ENCODE results near the gene TEC. TPM values are rescaled to one million over a fixed set of nuclear protein-coding genes. Genes with fewer than 3 reads are reported as not detected.

Gene TEC
- polyA plus RNA-seq, 1 donor from 2014 or later = not detected

DNA sequence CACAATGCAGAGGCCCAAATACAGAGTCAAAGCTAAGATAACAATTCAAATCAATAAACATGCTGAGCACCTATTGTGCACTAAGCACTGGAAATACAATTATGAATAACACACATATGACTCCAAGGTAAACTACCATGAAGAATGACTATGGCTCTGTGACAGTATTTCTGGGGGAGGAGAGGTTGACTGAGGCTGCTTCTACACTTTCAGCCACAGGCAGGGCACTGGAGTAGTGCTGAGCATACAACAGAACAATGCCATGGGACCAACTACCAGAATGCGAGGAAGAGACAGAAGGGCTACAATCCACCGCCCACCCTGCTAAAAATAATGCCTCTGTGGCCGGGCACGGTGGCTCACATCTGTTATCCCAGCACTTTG is 13.7 kb downstream of the TEC start:
- Histone ChIP-seq H3K36me3 (ENCODE audit: insufficient read depth, low read length) (no peaks in the 10 kb centered on the region), H3K9me3 (ENCODE audit: low read length) (no peaks in the 10 kb centered on the region), H3F3A (ENCODE audit: insufficient read depth, low read length, poor library complexity, severe bottlenecking) (no peaks in the 10 kb centered on the region), H3K27ac (ENCODE audit: low read length) (no peak overlapping the region), H3K4me2 (ENCODE audit: low read length) (no peak overlapping the region), H3K27me3 (ENCODE audit: insufficient read depth, low read depth, low read length) (no peaks in the 10 kb centered on the region), H3K9me2 (ENCODE audit: insufficient read depth, low read length) (no peaks in the 10 kb centered on the region), H2AFZ (ENCODE audit: low read depth, low read length) (no peak overlapping the region), H3K9ac (ENCODE audit: low read length) (no peak overlapping the region), H4K20me1 (ENCODE audit: insufficient read depth) (no peaks in the 10 kb centered on the region), H3K79me2 (replicated peaks; ENCODE audit: insufficient read depth, low read length) (no peaks in the 10 kb centered on the region), H3K4me3 (ENCODE audit: low read length) (no peak overlapping the region)
- TF ChIP-seq RAD21 (conservative IDR thresholded peaks at IDR 0.05) (no peak), SMC3 (conservative IDR thresholded peaks at IDR 0.05; ENCODE audit: poor library complexity) (no peak), EZH2 (IDR thresholded peaks at IDR 0.05; ENCODE audit: borderline replicate concordance, insufficient read depth, low read length, poor library complexity, severe bottlenecking) (no peak), MXI1 (conservative IDR thresholded peaks at IDR 0.05; ENCODE audit: poor library complexity, severe bottlenecking) (no peak), EP300 (conservative IDR thresholded peaks at IDR 0.05; ENCODE audit: poor library complexity, severe bottlenecking) (no peak), POLR2AphosphoS5 (IDR thresholded peaks at IDR 0.05) (no peak), TAF1 (IDR thresholded peaks at IDR 0.05; ENCODE audit: low read depth) (no peak)
- TF ChIP-seq, protein P1, sequence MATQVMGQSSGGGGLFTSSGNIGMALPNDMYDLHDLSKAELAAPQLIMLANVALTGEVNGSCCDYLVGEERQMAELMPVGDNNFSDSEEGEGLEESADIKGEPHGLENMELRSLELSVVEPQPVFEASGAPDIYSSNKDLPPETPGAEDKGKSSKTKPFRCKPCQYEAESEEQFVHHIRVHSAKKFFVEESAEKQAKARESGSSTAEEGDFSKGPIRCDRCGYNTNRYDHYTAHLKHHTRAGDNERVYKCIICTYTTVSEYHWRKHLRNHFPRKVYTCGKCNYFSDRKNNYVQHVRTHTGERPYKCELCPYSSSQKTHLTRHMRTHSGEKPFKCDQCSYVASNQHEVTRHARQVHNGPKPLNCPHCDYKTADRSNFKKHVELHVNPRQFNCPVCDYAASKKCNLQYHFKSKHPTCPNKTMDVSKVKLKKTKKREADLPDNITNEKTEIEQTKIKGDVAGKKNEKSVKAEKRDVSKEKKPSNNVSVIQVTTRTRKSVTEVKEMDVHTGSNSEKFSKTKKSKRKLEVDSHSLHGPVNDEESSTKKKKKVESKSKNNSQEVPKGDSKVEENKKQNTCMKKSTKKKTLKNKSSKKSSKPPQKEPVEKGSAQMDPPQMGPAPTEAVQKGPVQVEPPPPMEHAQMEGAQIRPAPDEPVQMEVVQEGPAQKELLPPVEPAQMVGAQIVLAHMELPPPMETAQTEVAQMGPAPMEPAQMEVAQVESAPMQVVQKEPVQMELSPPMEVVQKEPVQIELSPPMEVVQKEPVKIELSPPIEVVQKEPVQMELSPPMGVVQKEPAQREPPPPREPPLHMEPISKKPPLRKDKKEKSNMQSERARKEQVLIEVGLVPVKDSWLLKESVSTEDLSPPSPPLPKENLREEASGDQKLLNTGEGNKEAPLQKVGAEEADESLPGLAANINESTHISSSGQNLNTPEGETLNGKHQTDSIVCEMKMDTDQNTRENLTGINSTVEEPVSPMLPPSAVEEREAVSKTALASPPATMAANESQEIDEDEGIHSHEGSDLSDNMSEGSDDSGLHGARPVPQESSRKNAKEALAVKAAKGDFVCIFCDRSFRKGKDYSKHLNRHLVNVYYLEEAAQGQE (IDR thresholded peaks at IDR 0.05; ENCODE audit: borderline replicate concordance) = no peak
- TF ChIP-seq, protein P2, sequence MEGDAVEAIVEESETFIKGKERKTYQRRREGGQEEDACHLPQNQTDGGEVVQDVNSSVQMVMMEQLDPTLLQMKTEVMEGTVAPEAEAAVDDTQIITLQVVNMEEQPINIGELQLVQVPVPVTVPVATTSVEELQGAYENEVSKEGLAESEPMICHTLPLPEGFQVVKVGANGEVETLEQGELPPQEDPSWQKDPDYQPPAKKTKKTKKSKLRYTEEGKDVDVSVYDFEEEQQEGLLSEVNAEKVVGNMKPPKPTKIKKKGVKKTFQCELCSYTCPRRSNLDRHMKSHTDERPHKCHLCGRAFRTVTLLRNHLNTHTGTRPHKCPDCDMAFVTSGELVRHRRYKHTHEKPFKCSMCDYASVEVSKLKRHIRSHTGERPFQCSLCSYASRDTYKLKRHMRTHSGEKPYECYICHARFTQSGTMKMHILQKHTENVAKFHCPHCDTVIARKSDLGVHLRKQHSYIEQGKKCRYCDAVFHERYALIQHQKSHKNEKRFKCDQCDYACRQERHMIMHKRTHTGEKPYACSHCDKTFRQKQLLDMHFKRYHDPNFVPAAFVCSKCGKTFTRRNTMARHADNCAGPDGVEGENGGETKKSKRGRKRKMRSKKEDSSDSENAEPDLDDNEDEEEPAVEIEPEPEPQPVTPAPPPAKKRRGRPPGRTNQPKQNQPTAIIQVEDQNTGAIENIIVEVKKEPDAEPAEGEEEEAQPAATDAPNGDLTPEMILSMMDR (IDR thresholded peaks at IDR 0.05; ENCODE audit: poor library complexity, severe bottlenecking) = no peak

DNA sequence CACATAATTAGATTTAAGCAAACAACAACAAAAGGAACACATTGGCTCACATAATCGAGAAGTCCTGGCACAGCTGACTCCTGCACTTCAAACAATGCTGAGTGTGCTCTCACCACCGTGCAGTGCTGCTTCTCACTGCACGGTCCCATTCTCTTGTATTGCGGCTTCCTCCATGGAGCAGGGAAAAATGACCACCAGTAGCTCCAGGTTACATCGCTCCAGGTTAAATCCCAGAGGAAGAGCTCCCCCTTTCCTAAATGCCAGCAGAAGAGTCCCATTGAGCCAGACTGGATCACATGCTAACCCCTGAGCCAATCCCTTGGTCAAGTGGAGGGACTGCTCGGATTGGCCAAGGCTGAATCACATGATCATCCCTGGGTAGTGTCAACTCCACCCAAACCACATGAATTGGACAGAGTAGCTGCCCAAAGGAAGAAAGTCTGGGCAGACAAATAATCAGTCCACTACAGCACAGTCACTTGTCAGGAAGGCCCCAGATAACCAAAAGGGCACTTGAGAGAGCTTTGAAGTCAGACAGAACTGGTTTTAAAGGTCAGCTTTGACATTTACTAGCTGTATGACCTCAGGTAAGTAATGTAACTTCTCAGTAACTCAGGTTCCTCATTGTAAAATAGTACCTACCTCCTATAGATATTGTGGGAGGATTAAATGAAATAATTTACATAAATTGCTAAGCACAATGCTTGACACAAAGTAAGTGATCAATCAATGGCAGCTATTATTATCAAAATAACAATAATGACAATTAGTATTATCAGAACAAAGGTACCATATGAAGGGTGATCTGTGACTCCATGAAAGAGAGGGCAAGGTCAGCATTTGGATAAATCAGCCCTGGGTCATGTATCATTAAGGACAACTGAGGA is 14.3 kb downstream of the TEC start:
- Histone ChIP-seq H3K9ac (ENCODE audit: low read length) (no peak overlapping the region), H2AFZ (ENCODE audit: low read depth, low read length) (no peak overlapping the region), H3K79me2 (replicated peaks; ENCODE audit: insufficient read depth, low read length) (no peaks in the 10 kb centered on the region), H3F3A (ENCODE audit: insufficient read depth, low read length, poor library complexity, severe bottlenecking) (no peaks in the 10 kb centered on the region), H3K4me3 (ENCODE audit: low read length) (no peak overlapping the region), H3K9me2 (ENCODE audit: insufficient read depth, low read length) (no peaks in the 10 kb centered on the region), H3K27me3 (ENCODE audit: insufficient read depth, low read depth, low read length) (no peaks in the 10 kb centered on the region), H4K20me1 (ENCODE audit: insufficient read depth) (no peaks in the 10 kb centered on the region), H3K4me2 (ENCODE audit: low read length) (no peak overlapping the region), H3K9me3 (ENCODE audit: low read length) (no peaks in the 10 kb centered on the region), H3K27ac (ENCODE audit: low read length) (no peak overlapping the region), H3K36me3 (ENCODE audit: insufficient read depth, low read length) (no peaks in the 10 kb centered on the region)
- TF ChIP-seq, protein P2 (IDR thresholded peaks at IDR 0.05; ENCODE audit: poor library complexity, severe bottlenecking) = no peak
- TF ChIP-seq EP300 (conservative IDR thresholded peaks at IDR 0.05; ENCODE audit: poor library complexity, severe bottlenecking) (no peak), POLR2AphosphoS5 (IDR thresholded peaks at IDR 0.05) (no peak), RAD21 (conservative IDR thresholded peaks at IDR 0.05) (no peak), EZH2 (IDR thresholded peaks at IDR 0.05; ENCODE audit: borderline replicate concordance, insufficient read depth, low read length, poor library complexity, severe bottlenecking) (no peak), MXI1 (conservative IDR thresholded peaks at IDR 0.05; ENCODE audit: poor library complexity, severe bottlenecking) (no peak), TAF1 (IDR thresholded peaks at IDR 0.05; ENCODE audit: low read depth) (no peak), SMC3 (conservative IDR thresholded peaks at IDR 0.05; ENCODE audit: poor library complexity) (no peak)
- TF ChIP-seq, protein P1 (IDR thresholded peaks at IDR 0.05; ENCODE audit: borderline replicate concordance) = no peak
